Measurements from ENCODE around the gene CCDC191.

Gene CCDC191

DNA sequence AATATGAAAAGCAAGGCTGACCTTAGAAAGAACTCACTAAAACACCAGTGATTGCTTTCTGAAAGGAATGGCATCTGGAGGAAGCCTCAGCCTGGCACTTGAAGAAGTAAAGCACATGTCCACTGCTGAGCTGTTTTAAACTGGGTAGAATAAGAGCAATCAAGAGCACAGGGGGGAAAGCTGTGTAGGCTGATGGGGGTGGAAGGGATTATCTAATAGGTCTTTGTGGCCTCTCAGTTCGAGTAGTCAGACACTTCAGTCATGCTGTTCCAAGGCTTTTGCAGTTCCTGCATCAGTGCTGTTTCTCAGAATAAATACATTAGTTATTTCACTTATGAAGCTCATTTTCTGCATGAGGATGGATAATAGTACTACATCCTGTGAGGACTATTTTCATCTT lies 22.6 kb downstream of the CCDC191 start:
- Mint-ChIP-seq H3K4me3 (no peak overlapping the region), H3K27ac (no peak overlapping the region), H3K4me1 (peaks cover 1% of the 10 kb centered on the region), H3K27me3 (no peaks in the 10 kb centered on the region), H3K9me3 (no peaks in the 10 kb centered on the region), H3K36me3 (ENCODE audit: low read depth) (peaks cover 8% of the 10 kb centered on the region)
- ATAC-seq (no peak), DNase-seq (no peak)

GRCh38 chr3:114026331-114026730 lies 30.0 kb downstream of the CCDC191 start:
- Mint-ChIP-seq H3K9me3 (no peaks in the 10 kb centered on the region), H3K27me3 (no peaks in the 10 kb centered on the region), H3K4me1 (peaks cover 2% of the 10 kb centered on the region), H3K36me3 (ENCODE audit: low read depth) (peaks cover 2% of the 10 kb centered on the region), H3K27ac (no peak overlapping the region), H3K4me3 (no peak overlapping the region)
- ATAC-seq (no peak), DNase-seq (no peak)

GRCh38 chr3:114025451-114025850 lies 30.9 kb downstream of the CCDC191 start:
- H3K27ac Mint-ChIP-seq = no peak overlapping the region
- no peak for ATAC-seq
- DNase-seq = no peak
- H3K4me1 Mint-ChIP-seq = peaks cover 4% of the 10 kb centered on the region
- no peaks in the 10 kb centered on the region for H3K9me3 Mint-ChIP-seq
- H3K36me3 Mint-ChIP-seq (ENCODE audit: low read depth) = peaks cover 2% of the 10 kb centered on the region
- H3K27me3 Mint-ChIP-seq = no peaks in the 10 kb centered on the region
- H3K4me3 Mint-ChIP-seq = no peak overlapping the region

DNA sequence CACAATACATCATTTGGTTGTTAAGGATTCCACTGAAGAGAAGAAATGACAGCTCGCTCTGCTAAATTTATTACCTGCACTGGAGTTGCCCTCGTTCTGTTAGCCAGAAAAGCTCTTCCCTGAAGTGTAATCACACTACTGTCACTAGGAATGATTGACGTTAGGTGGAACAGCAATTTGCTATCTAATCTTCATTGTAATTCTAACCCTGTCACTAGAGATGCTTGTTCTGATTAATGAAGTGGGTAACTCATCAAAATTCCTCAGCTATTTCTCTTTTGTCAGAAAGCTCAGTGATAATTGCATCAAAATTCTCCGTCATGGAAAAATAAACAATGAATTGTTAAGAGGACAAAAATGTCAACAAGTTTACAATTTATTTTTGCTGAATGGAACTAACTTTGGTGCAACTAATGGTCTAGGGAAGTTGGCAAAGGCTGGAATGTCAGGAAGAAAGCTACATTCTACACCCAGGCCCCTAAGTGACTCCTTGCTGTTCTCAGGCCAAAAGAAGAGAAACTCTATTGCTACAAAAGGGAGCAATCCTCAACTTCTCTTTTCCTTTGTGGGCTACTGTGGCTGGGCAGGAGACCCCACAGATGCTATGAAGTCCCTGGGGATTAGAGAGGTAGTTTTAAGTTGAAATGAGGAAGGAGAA lies 34.1 kb downstream of the CCDC191 start:
- Mint-ChIP-seq H3K27ac (no peak overlapping the region), H3K36me3 (ENCODE audit: low read depth) (no peaks in the 10 kb centered on the region), H3K27me3 (no peaks in the 10 kb centered on the region), H3K4me1 (peaks cover 4% of the 10 kb centered on the region), H3K4me3 (no peak overlapping the region), H3K9me3 (no peaks in the 10 kb centered on the region)
- no peak for DNase-seq
- ATAC-seq = no peak

- DNase-seq = no peak
- Mint-ChIP-seq H3K27ac (no peak overlapping the region), H3K36me3 (ENCODE audit: low read depth) (no peaks in the 10 kb centered on the region), H3K9me3 (no peaks in the 10 kb centered on the region), H3K4me3 (no peak overlapping the region), H3K27me3 (no peaks in the 10 kb centered on the region), H3K4me1 (peaks cover 4% of the 10 kb centered on the region)
- no peak for ATAC-seq
Measured at GRCh38 chr3:114020907-114021306, 35.4 kb downstream of the CCDC191 start.

- no peaks in the 10 kb centered on the region for H3K36me3 Mint-ChIP-seq (ENCODE audit: low read depth)
- no peaks in the 10 kb centered on the region for H3K27me3 Mint-ChIP-seq
- DNase-seq (no peak), ATAC-seq (no peak)
- H3K4me1 Mint-ChIP-seq = peaks cover 4% of the 10 kb centered on the region
- no peak overlapping the region for H3K4me3 Mint-ChIP-seq
- H3K27ac Mint-ChIP-seq = no peak overlapping the region
- no peaks in the 10 kb centered on the region for H3K9me3 Mint-ChIP-seq
Measured at GRCh38 chr3:114019486-114019885, 36.8 kb downstream of the CCDC191 start.

DNA sequence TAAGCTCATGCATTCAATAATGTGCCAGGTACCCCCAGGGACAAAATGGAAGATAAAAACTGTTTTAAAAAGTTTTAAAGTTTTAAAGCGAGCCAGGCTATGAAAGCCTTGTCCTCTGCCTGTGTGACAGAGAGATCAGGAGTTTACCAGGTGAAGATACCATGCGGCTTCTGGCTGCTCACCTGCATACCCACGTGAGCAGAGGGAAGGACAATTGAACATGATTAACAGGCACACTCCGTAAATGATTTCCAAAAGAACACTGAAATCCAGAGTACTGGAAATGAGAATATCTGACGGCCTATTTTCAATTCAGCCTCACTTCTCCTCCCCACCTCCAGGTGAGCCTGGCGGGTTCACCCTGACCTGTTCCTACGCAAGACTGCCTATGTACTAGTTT lies 42.1 kb downstream of the CCDC191 start:
- no peak overlapping the region for H3K27ac Mint-ChIP-seq
- H3K4me1 Mint-ChIP-seq = peaks cover 3% of the 10 kb centered on the region
- H3K4me3 Mint-ChIP-seq = no peak overlapping the region
- no peaks in the 10 kb centered on the region for H3K36me3 Mint-ChIP-seq (ENCODE audit: low read depth)
- no peaks in the 10 kb centered on the region for H3K9me3 Mint-ChIP-seq
- DNase-seq = no peak
- H3K27me3 Mint-ChIP-seq = no peaks in the 10 kb centered on the region
- ATAC-seq = no peak

DNA sequence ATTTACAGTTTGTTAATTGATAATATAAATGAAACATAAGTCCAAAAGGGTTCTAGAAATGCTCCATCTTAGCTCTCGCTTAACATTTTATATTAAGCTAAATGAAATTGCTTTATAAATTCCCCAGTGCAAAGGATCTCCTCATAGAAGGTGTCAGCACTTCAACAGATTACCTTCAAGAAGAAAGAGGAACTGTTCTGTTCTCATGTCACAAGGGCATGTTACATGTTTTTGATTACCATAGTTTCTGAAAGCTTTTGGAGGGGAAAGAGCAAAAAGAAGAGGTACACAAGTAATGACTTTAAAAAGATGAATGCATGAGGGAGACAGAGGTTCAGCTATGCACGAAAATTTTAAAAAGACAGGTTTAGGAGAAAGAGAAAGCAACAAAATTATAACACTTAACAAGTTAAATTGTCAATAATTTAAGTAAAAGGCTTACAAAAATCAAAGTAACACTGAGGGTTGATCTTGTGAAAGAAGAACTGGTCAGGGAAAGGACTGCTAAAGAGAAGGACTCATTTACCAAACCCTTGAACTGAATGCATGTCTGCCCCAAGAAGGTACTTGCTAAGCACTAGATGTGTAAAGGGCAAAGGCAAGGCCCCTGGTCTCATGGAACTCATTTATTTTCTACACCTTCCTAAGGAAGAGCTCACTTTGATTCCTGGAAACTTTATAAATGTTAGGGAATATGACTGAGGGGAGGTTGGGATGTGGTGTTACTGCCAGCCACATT lies 45.1 kb downstream of the CCDC191 start:
- ATAC-seq = no peak
- no peak for DNase-seq
- Mint-ChIP-seq H3K4me1 (peaks cover 3% of the 10 kb centered on the region), H3K4me3 (no peak overlapping the region), H3K27ac (no peak overlapping the region), H3K9me3 (no peaks in the 10 kb centered on the region), H3K36me3 (ENCODE audit: low read depth) (no peaks in the 10 kb centered on the region), H3K27me3 (no peaks in the 10 kb centered on the region)

DNA sequence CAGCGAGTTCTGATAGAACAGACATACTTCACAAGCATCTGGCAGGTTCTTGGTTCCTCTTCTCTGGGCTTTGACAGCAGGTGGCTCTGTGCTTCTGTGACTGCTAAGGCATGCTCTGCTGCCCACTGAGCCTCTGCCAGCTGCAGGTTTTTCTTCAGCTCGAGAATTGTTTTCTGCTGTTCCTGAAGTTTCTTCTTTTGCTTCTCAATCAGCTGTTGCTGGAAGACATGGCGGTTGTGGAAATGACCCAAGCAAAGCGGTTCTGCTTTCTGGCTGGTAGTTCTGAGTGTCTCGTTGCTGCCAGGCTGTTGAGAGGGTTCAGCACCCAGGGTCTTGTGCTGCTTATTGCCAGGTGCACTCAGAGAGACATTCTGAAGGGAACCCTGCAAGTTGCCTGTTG lies 50.8 kb downstream of the CCDC191 start:
- DNase-seq (peak; percentile 3), ATAC-seq (peak; percentile 40)
- Mint-ChIP-seq H3K27me3 (no peaks in the 10 kb centered on the region), H3K36me3 (ENCODE audit: low read depth) (peaks cover 12% of the 10 kb centered on the region), H3K4me1 (no peaks in the 10 kb centered on the region), H3K9me3 (no peaks in the 10 kb centered on the region), H3K4me3 (no peak overlapping the region), H3K27ac (no peak overlapping the region)

GRCh38 chr3:113985541-113985940 lies 70.8 kb downstream of the CCDC191 start:
- H3K4me1 Mint-ChIP-seq = peaks cover 8% of the 10 kb centered on the region
- ATAC-seq = no peak
- no peak overlapping the region for H3K4me3 Mint-ChIP-seq
- no peaks in the 10 kb centered on the region for H3K9me3 Mint-ChIP-seq
- peak overlapping the region; percentile 38 for H3K27ac Mint-ChIP-seq
- no peaks in the 10 kb centered on the region for H3K27me3 Mint-ChIP-seq
- H3K36me3 Mint-ChIP-seq (ENCODE audit: low read depth) = peaks cover 6% of the 10 kb centered on the region
- no peak for DNase-seq

GRCh38 chr3:113983544-113983943 lies 72.8 kb downstream of the CCDC191 start:
- H3K27ac Mint-ChIP-seq = no peak overlapping the region
- no peaks in the 10 kb centered on the region for H3K27me3 Mint-ChIP-seq
- DNase-seq (no peak), ATAC-seq (no peak)
- H3K36me3 Mint-ChIP-seq (ENCODE audit: low read depth) = peaks cover 11% of the 10 kb centered on the region
- H3K4me1 Mint-ChIP-seq = peaks cover 8% of the 10 kb centered on the region
- no peaks in the 10 kb centered on the region for H3K9me3 Mint-ChIP-seq
- H3K4me3 Mint-ChIP-seq = no peak overlapping the region

DNA sequence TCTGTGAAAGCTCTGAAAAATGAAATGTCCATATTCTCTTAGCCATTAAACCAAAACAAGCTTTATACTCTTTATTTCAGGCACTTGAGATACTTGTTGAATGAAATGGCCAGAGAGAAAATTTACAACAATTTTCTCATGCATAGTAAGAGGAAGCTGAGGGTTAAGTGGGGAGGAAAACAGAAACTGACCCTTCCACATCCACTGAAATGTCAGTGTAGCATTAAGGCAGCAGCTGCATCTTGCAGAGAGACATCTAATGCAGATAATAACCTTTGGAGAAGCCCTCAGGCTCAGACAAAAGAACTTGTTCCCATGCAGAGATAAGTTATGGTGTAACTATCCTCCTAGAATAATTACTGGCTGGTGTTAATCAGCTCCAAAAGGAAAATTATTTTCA lies 74.5 kb downstream of the CCDC191 start:
- no peaks in the 10 kb centered on the region for H3K27me3 Mint-ChIP-seq
- H3K9me3 Mint-ChIP-seq = no peaks in the 10 kb centered on the region
- no peak overlapping the region for H3K4me3 Mint-ChIP-seq
- H3K36me3 Mint-ChIP-seq (ENCODE audit: low read depth) = peaks cover 16% of the 10 kb centered on the region
- H3K27ac Mint-ChIP-seq = no peak overlapping the region
- no peak for DNase-seq
- H3K4me1 Mint-ChIP-seq = peaks cover 8% of the 10 kb centered on the region
- no peak for ATAC-seq

DNA sequence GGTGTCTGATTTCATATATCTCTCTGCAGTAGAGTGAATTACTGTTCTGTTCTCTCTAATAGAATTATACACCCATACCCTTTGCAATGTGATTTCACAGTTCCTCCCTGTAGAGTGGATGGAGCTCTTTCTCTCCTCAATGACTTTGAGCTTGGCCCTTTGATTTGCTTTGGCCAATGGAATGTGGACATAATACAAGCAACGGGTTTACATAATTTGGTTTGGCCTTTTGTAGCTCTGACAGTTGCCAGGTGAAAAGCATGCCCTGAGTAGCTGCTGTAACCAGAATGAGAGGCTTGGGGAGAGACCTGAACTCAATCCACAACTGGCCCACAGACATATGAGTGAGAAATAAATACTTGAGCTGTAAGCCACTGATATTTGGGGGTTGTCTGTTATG lies 76.4 kb downstream of the CCDC191 start:
- Mint-ChIP-seq H3K27me3 (no peaks in the 10 kb centered on the region), H3K9me3 (peaks cover under 1% of the 10 kb centered on the region), H3K27ac (no peak overlapping the region), H3K36me3 (ENCODE audit: low read depth) (peaks cover 20% of the 10 kb centered on the region), H3K4me3 (no peak overlapping the region), H3K4me1 (no peaks in the 10 kb centered on the region)
- ATAC-seq (no peak), DNase-seq (no peak)

- ATAC-seq = no peak
- Mint-ChIP-seq H3K4me3 (no peak overlapping the region), H3K36me3 (ENCODE audit: low read depth) (peaks cover 36% of the 10 kb centered on the region), H3K27ac (no peak overlapping the region), H3K27me3 (no peaks in the 10 kb centered on the region), H3K9me3 (peaks cover 17% of the 10 kb centered on the region), H3K4me1 (no peaks in the 10 kb centered on the region)
- no peak for DNase-seq
Measured at GRCh38 chr3:113977822-113978221, 78.5 kb downstream of the CCDC191 start.

DNA sequence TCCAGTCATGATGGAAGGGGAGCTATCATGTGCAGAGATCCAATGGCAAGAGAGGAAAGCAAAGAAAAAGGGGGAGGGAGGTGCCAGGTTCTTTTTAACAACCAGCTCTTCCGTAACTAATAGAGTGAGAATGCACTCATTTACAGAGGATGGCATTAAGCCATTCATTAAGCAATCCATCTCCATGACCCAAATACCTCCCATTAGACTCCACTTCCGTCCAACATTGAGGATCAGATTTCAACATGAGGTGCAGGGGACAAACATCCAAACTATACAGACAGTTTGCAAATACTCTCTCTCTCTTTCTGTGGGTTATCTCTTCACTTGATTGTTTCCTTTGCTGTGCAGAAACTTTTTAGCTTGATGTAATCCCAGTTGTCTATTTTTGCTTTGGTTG lies 87.3 kb downstream of the CCDC191 start:
- H3K27ac Mint-ChIP-seq = no peak overlapping the region
- ATAC-seq (no peak), DNase-seq (no peak)
- H3K27me3 Mint-ChIP-seq = no peaks in the 10 kb centered on the region
- no peak overlapping the region for H3K4me3 Mint-ChIP-seq
- H3K9me3 Mint-ChIP-seq = peaks cover 22% of the 10 kb centered on the region
- no peaks in the 10 kb centered on the region for H3K4me1 Mint-ChIP-seq
- peaks cover 10% of the 10 kb centered on the region for H3K36me3 Mint-ChIP-seq (ENCODE audit: low read depth)

Measured in activated naive CD8-positive, alpha-beta T cell treated with anti-CD3 and anti-CD28 coated beads, Interleukin-2, amount 50 U/mL, for 24 hours (primary cell).